Uterus (tissue), 4 donors: ENCODE data around the gene TEX264. TPM values are rescaled to one million over a fixed set of nuclear protein-coding genes. Genes with fewer than 3 reads are reported as not detected.

Experiments
- DNase-seq, 2 donors: peaks; one replicate each; pipeline ENCODE4 v3.0.0-alpha.2; 2019 to 2020
- H3K27ac ChIP-seq, 2 donors: fragments of 200-600 bp; sonication (generic); 1 replicate in 1 of 2; 2 replicates in 1 of 2; pipeline ENCODE4 v1.5.1; 2016 to 2018
- H3K27me3 ChIP-seq, 2 donors: fragments of 200-600 bp; sonication (generic); one replicate each; pipeline ENCODE4 v1.5.1; 2018 to 2019; ENCODE audit warnings: control low read depth in 1 of 2
- H3K36me3 ChIP-seq, 2 donors: fragments of 200-600 bp; sonication (generic); one replicate each; pipeline ENCODE4 v1.5.1; 2019; ENCODE audit warnings: control low read depth in 1 of 2
- H3K4me1 ChIP-seq, 2 donors: fragments of 200-600 bp; sonication (generic); one replicate each; pipeline ENCODE4 v1.5.1; 2018 to 2019; ENCODE audit warnings: control low read depth in 1 of 2
- H3K4me3 ChIP-seq, 2 donors: fragments of 200-600 bp; sonication (generic); 1 replicate in 1 of 2; 2 replicates in 1 of 2; pipeline ENCODE4 v1.5.1; 2018 to 2019; ENCODE audit warnings: mild to moderate bottlenecking in 1 of 2
- H3K9me3 ChIP-seq, 2 donors: fragments of 200-600 bp; sonication (generic); one replicate each; pipeline ENCODE4 v1.5.1; 2019; ENCODE audit warnings: control low read depth in 1 of 2
- POLR2A ChIP-seq, 2 donors: fragments of 450-650 bp; IDR thresholded peaks; one replicate each; pipeline ENCODE4 v1.6.1; 2016; ENCODE audit warnings: antibody characterized with exemption in 2 of 2, mild to moderate bottlenecking in 1 of 2, moderate library complexity in 1 of 2
- intact Hi-C: fragments of 100-400 bp; cut with DNase I; formaldehyde crosslinking; loops from one replicate; pipeline ENCODE4 v1.15.1; 2023; ENCODE audit warnings: low total_unique reads
- total RNA-seq, 4 donors: library from RNA; depleted of rRNA in 3 of 4; stranded (reverse); fragments of >200 nt in 3 of 4; gene quantifications; one replicate each; pipeline versions ENCODE4 v1.1.0 to v1.2.4, GENCODE V29; 2014 to 2023
- TF ChIP-seq, protein P1 (sequence below), 4 experiments: fragments of 200-600 bp in 2 of 4; fragments of 450-650 bp in 2 of 4; sonication (generic) in 2 of 4; IDR thresholded peaks; one replicate each; pipeline ENCODE4 v1.5.1; 2016 to 2019; ENCODE audit warnings: antibody characterized with exemption in 4 of 4, mild to moderate bottlenecking in 2 of 4, moderate library complexity in 1 of 4
- donor health status: DM: yes; HTN: yes; CAD: no.

Gene TEX264
- total RNA-seq, 4 donors from 2014 or later = 35.3 to 74.8 (median 48.8) TPM

DNA sequence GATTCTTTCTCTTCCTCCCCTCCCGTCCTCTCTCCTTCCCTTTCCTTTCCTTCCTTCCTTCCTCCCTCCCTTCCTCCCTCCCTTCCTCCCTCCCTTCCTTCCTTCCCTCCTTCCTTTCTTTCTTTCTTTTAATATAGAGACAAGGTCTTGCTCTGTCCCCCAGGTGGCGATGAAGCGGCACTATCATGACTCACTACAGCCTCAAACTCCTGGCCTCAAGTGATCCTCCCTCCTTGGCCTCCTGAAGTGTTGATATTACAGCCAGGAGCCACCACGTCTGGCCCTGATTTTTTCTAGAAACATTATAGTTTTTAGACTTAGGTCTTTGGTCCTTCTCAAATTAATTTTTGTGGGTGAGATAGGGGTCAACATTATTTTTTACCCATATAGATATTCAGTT lies 51.3 kb downstream of the TEX264 start:
- Histone ChIP-seq H3K9me3 (no peaks in the 10 kb centered on the region), H3K4me3 (no peak overlapping the region), H3K27me3 (no peaks in the 10 kb centered on the region), H3K4me1 (no peaks in the 10 kb centered on the region), H3K27ac (no peak overlapping the region), H3K36me3 (no peaks in the 10 kb centered on the region)
- no peak for DNase-seq
- intact Hi-C loops = no loop called here
- TF ChIP-seq, protein P1, sequence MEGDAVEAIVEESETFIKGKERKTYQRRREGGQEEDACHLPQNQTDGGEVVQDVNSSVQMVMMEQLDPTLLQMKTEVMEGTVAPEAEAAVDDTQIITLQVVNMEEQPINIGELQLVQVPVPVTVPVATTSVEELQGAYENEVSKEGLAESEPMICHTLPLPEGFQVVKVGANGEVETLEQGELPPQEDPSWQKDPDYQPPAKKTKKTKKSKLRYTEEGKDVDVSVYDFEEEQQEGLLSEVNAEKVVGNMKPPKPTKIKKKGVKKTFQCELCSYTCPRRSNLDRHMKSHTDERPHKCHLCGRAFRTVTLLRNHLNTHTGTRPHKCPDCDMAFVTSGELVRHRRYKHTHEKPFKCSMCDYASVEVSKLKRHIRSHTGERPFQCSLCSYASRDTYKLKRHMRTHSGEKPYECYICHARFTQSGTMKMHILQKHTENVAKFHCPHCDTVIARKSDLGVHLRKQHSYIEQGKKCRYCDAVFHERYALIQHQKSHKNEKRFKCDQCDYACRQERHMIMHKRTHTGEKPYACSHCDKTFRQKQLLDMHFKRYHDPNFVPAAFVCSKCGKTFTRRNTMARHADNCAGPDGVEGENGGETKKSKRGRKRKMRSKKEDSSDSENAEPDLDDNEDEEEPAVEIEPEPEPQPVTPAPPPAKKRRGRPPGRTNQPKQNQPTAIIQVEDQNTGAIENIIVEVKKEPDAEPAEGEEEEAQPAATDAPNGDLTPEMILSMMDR (IDR thresholded peaks at IDR 0.05) = no peak
- TF ChIP-seq POLR2A (IDR thresholded peaks at IDR 0.05) = no peak

DNA sequence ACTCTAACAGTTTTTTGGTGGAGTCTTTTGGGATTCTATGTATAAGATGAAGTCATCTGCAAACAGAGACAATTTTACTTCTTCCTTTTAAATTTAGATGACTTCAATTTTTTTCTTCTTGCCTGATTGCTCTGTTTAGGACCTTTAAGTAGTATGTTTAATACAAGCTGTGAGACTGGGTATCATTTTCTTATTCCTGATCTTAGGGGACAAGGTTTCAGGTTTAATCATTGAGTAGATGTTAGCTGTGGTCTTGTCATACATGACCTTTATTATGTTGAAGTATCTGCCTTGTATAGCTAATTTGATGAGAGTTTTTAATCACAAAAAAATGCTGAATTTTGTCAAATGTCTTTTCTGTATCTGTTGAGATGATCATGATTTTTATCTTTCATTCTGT lies 56.4 kb downstream of the TEX264 start:
- no peaks in the 10 kb centered on the region for H3K27me3 ChIP-seq
- H3K4me1 ChIP-seq = no peaks in the 10 kb centered on the region
- no peak overlapping the region for H3K27ac ChIP-seq
- no peak for DNase-seq
- no peak overlapping the region for H3K4me3 ChIP-seq
- intact Hi-C loops = no loop called here
- no peaks in the 10 kb centered on the region for H3K36me3 ChIP-seq
- TF ChIP-seq POLR2A (IDR thresholded peaks at IDR 0.05) = no peak
- TF ChIP-seq, protein P1 (IDR thresholded peaks at IDR 0.05) = no peak
- no peaks in the 10 kb centered on the region for H3K9me3 ChIP-seq

DNA sequence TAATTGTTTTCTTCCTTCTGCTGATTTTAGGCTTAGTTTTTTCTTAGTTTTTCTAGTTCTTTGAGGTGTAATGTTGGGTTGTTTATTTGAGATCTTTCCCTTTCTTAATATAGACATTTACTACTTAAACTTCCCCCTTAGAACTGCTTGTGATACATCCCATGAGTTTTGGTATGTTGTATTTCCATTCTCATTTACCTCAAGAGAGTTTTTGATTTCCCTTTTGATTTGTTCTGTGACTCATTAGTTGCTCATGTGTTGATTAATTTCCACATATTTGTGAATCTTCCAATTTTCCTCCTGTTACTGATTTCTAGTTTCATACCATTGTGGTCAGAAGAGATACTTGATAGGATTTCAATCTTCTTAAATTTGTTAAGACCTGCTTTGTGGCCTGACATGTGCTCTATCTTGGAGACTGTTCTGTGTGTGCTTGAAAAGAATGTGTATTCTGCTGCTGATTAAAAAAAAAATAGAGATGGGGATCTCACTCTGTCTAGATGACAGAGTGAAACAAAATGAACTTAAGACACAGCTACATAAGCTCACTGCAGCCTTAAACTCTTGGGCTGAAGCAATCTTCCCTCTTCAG lies 58.1 kb downstream of the TEX264 start:
- Histone ChIP-seq H3K27me3 (no peaks in the 10 kb centered on the region), H3K27ac (no peak overlapping the region), H3K9me3 (no peaks in the 10 kb centered on the region), H3K36me3 (no peaks in the 10 kb centered on the region), H3K4me3 (no peak overlapping the region), H3K4me1 (no peaks in the 10 kb centered on the region)
- DNase-seq = no peak
- intact Hi-C loops = no loop called here
- TF ChIP-seq, protein P1 (IDR thresholded peaks at IDR 0.05) = no peak
- TF ChIP-seq POLR2A (IDR thresholded peaks at IDR 0.05) = no peak

DNA sequence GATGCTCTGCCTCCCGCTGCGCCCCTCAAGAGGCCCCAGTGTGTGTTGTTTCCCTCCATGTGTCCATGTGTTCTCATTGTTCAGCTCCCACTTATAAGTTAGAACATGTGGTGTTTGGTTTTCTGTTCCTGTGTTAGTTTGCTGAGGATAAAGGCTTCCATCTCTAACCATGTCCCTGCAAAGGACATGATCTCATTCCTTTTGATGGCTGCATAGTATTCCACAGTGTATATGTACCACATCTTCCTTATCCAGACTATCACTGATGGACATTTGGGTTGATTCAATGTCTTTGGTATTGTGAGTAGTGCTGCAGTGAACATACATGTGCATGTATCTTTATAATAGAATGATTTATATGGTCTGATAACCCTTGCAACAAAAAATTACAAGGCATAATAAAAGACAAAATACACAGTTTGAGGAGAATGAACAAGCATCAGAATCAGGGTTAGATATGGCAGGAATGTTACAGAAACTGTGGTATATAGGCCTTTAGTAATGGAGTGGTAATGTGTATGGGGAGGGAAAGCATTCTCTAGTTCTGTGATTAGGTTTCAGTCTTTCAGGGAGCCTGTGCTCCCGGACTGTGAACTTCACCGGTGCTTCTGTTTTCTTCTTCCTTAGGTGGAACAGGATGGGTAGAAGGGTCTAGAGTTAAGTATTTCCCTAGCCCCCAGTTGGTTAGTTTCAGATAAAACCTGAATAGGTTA lies 63.0 kb downstream of the TEX264 start:
- H3K27ac ChIP-seq = no peak overlapping the region
- H3K4me3 ChIP-seq = no peak overlapping the region
- H3K9me3 ChIP-seq = no peaks in the 10 kb centered on the region
- no peaks in the 10 kb centered on the region for H3K27me3 ChIP-seq
- DNase-seq = no peak
- no peaks in the 10 kb centered on the region for H3K4me1 ChIP-seq
- TF ChIP-seq POLR2A (IDR thresholded peaks at IDR 0.05) = no peak
- TF ChIP-seq, protein P1 (IDR thresholded peaks at IDR 0.05) = no peak
- intact Hi-C loops = no loop called here
- no peaks in the 10 kb centered on the region for H3K36me3 ChIP-seq

DNA sequence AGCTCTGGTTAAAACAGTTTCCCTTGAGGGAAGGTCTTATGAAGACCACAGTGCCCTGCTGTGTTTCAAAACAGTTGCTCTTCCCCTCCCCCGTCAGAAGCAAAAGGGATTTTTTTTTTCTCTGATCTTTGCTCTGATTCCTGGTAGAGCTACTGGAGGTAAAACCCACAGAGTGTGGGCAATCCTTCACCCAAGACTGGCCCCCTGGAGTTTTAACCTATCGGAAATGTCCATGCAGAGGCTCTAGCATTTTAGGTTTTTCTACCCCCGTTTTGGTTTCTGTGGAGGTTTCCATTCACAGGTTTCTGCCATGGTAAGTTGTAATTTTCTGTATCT lies 63.5 kb downstream of the TEX264 start:
- H3K27ac ChIP-seq = no peak overlapping the region
- no peak for DNase-seq
- H3K27me3 ChIP-seq = no peaks in the 10 kb centered on the region
- H3K9me3 ChIP-seq = no peaks in the 10 kb centered on the region
- no peak overlapping the region for H3K4me3 ChIP-seq
- TF ChIP-seq POLR2A (IDR thresholded peaks at IDR 0.05) = no peak
- TF ChIP-seq, protein P1 (IDR thresholded peaks at IDR 0.05) = no peak
- intact Hi-C loops = no loop called here
- no peaks in the 10 kb centered on the region for H3K36me3 ChIP-seq
- no peaks in the 10 kb centered on the region for H3K4me1 ChIP-seq
